B cell (primary cell): ENCODE results near the gene STPG3. TPM values are rescaled to one million over a fixed set of nuclear protein-coding genes. Genes with fewer than 3 reads are reported as not detected.
A peak's percentile ranks its signal among the peaks of the same experiment; 100 is the strongest.

Experiments used
- ATAC-seq: fragments of 200-7000 bp; cut with Tn5 transposase; one replicate; pipeline ENCODE4 v1.10.0; 2021; ENCODE audit warnings: low read depth, mild to moderate bottlenecking, moderate number of reproducible peaks, moderate library complexity
- CTCF ChIA-PET: fragments of 350-600 bp; sonication (Branson Sonifier 250); formaldehyde crosslinking; loops from one replicate; lab custom pipeline; 2021; ENCODE audit warnings: antibody characterized with exemption, inconsistent platforms; lab: Charles Lee
- POLR2A ChIA-PET: fragments of 350-600 bp; sonication (Branson Sonifier 250); formaldehyde crosslinking; loops from one replicate; lab custom pipeline; 2021; ENCODE audit warnings: antibody characterized with exemption; lab: Charles Lee
- DNase-seq: peaks from one replicate; pipeline ENCODE4 v3.0.0; 2013
- H2AFZ ChIP-seq: 2 replicates; pipeline ENCODE4 v1.6.1; 2012; ENCODE audit warnings: mild to moderate bottlenecking, low read depth, low read length; ENCODE audit not compliant: insufficient read depth, poor library complexity, severe bottlenecking
- H3K27ac ChIP-seq, 2 donors: 1 replicate in 1 of 2; 2 replicates in 1 of 2; pipeline ENCODE4 v1.5.1; 2012 to 2013; ENCODE audit warnings: low read length in 2 of 2, mild to moderate bottlenecking in 2 of 2, moderate library complexity in 1 of 2
- H3K27me3 ChIP-seq, 4 experiments: fragments of 200-600 bp in 1 of 4; sonication (generic) in 1 of 4; replicated peaks in 1 of 4; 1 replicate in 2 of 4; 2 replicates in 2 of 4; pipeline versions ENCODE4 v1.6.1 to v1.7.0; 2013 to 2016; ENCODE audit warnings: low read length in 3 of 4, mild to moderate bottlenecking in 2 of 4, mixed read lengths in 1 of 4, moderate library complexity in 1 of 4; ENCODE audit not compliant: insufficient read depth in 4 of 4, control insufficient read depth in 3 of 4; ENCODE audit errors: control extremely low read depth in 1 of 4
- H3K36me3 ChIP-seq, 2 experiments: replicated peaks in 1 of 2; 1 replicate in 1 of 2; 2 replicates in 1 of 2; pipeline versions ENCODE4 v1.6.1 to v1.7.1; 2013; ENCODE audit warnings: low read length in 1 of 2; ENCODE audit not compliant: insufficient read depth in 2 of 2, control insufficient read depth in 1 of 2; ENCODE audit errors: control extremely low read depth in 1 of 2, extremely low read depth in 1 of 2
- H3K4me1 ChIP-seq, 2 donors: fragments of 200-600 bp in 1 of 2; sonication (generic) in 1 of 2; 1 replicate in 1 of 2; 2 replicates in 1 of 2; pipeline versions ENCODE4 v1.5.1 to v1.6.1; 2013 to 2017; ENCODE audit warnings: low read length in 2 of 2; ENCODE audit not compliant: control insufficient read depth in 2 of 2, insufficient read depth in 2 of 2
- H3K4me2 ChIP-seq: replicated peaks from 2 replicates; pipeline ENCODE3; 2012; ENCODE audit warnings: mild to moderate bottlenecking, low read depth, low read length; ENCODE audit not compliant: poor library complexity, severe bottlenecking
- H3K4me3 ChIP-seq, 5 experiments: fragments of 200-600 bp in 1 of 5; sonication (generic) in 1 of 5; 1 replicate in 3 of 5; 2 replicates in 2 of 5; pipeline versions ENCODE4 v1.5.1 to v1.7.0; 2011 to 2016; ENCODE audit warnings: low read length in 4 of 5, mild to moderate bottlenecking in 4 of 5, low read depth in 2 of 5, control low read depth in 1 of 5, moderate library complexity in 1 of 5; ENCODE audit not compliant: insufficient read depth in 1 of 5; ENCODE audit errors: control extremely low read depth in 1 of 5, extremely low read depth in 1 of 5
- H3K79me2 ChIP-seq: fragments of 200-600 bp; sonication (generic); one replicate; pipeline ENCODE4 v1.6.0; 2016; ENCODE audit warnings: low read length; ENCODE audit not compliant: control insufficient read depth, insufficient read depth
- H3K9ac ChIP-seq: fragments of 200-600 bp; sonication (generic); 2 replicates; pipeline ENCODE4 v1.6.1; 2017; ENCODE audit warnings: mild to moderate bottlenecking, low read length, moderate library complexity
- H3K9me3 ChIP-seq, 3 donors: one replicate each; pipeline versions ENCODE4 v1.6.1 to v1.7.1; 2013; ENCODE audit warnings: low read length in 2 of 3; ENCODE audit not compliant: control insufficient read depth in 2 of 3, insufficient read depth in 1 of 3; ENCODE audit errors: control extremely low read depth in 1 of 3
- H4K20me1 ChIP-seq: 2 replicates; pipeline ENCODE4 v1.6.0; 2012; ENCODE audit warnings: mild to moderate bottlenecking, low read length; ENCODE audit not compliant: insufficient read depth, control insufficient read depth, poor library complexity, severe bottlenecking
- H3K27ac Mint-ChIP-seq: one replicate; pipeline ENCODE4 v1.8.0; 2021; ENCODE audit warnings: mixed read lengths
- H3K27me3 Mint-ChIP-seq: one replicate; pipeline ENCODE4 v1.8.0; 2021; ENCODE audit warnings: mixed read lengths
- H3K4me1 Mint-ChIP-seq: one replicate; pipeline ENCODE4 v1.8.0; 2021; ENCODE audit warnings: mixed read lengths
- H3K4me3 Mint-ChIP-seq: one replicate; pipeline ENCODE4 v1.8.0; 2021; ENCODE audit warnings: mixed read lengths
- H3K9me3 Mint-ChIP-seq: one replicate; pipeline ENCODE4 v1.8.0; 2022; ENCODE audit warnings: mixed read lengths; ENCODE audit not compliant: insufficient read depth
- CTCF ChIP-seq: fragments of 200-600 bp; IDR thresholded peaks from one replicate; pipeline ENCODE4 v1.8.0; 2022; ENCODE audit warnings: antibody characterized with exemption, mild to moderate bottlenecking
- EZH2 ChIP-seq: IDR thresholded peaks from 2 replicates; pipeline ENCODE4 v1.6.1; 2012; ENCODE audit warnings: borderline replicate concordance, low read depth, mild to moderate bottlenecking, moderate library complexity, low read length; ENCODE audit not compliant: insufficient read depth, poor library complexity, severe bottlenecking
- WGBS: methylation state at CpG from one replicate; pipeline ENCODE4 v1.1.5; 2013; ENCODE audit warnings: missing lambda C conversion rate; ENCODE audit not compliant: insufficient coverage; 5-methylcytosine and 5-hydroxymethylcytosine counted together
- intact Hi-C: fragments of 100-400 bp; cut with micrococcal nuclease; formaldehyde crosslinking; loops from one replicate; pipeline ENCODE4 v1.10.0; 2022
- polyA plus RNA-seq: library from polyadenylated mRNA; depleted of rRNA; stranded (reverse); fragments of >200 nt; gene quantifications from 2 replicates; pipeline ENCODE4 v1.2.3, GENCODE V29; 2012
- total RNA-seq, 2 donors: library from RNA; stranded (reverse); fragments of 120-200 nt in 1 of 2; gene quantifications; 1 replicate in 1 of 2; 2 replicates in 1 of 2; pipeline versions ENCODE4 v1.2.3 to v1.2.4, GENCODE V29; 2013 to 2022

The STPG3 gene
- total and polyA plus RNA-seq, 2 donors (not counting 1 experiment from before 2014, with no cell fraction given), result not detected

DNA sequence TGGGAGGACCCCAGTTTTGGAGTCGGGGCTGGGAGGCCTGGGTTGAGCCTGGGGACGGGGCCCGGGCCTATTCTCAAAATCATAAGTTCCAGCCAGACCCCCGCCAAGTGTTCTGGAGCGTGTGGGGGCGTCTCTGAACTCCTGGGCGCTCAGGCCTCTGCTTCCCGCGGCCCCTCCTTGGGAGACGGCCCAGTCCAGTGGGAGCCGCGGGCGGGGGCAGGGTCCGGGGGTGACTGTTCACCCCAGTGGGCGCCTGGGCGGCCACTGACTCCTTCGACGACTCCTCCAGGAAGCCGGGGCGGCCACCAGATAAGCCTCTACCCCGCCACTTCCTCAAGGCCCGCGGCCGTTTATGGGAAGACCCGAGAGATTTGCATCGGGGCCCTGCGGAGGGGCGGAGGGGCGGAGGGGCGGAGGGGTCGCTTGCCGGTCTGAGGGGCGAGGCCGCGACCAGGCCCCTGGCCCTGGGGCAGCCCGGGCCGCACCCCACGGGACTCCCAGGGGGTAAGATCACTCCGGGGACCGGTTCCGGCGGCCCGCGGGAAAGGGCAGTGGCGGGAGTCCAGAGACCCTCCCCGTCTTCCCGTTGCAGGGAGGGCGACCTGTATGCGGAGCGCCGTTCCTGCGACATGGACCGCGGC is 27.1 kb downstream of the STPG3 start:
- Histone ChIP-seq H3K4me3 (peak overlapping the region; percentile 11 to 88 (median 82)), H3K79me2 (peaks cover 28% of the 10 kb centered on the region), H3K36me3 (peaks cover 0 to 9% of the 10 kb centered on the region in 2 experiments), H3K9me3 (no peaks in the 10 kb centered on the region), H3K4me1 (peaks cover 36 to 64% of the 10 kb centered on the region in 2 donors), H4K20me1 (peaks cover 25% of the 10 kb centered on the region), H3K9ac (peak overlapping the region; percentile 83), H3K4me2 (peak overlapping the region; percentile 100), H2AFZ (peak overlapping the region; percentile 65), H3K27me3 (no peaks in the 10 kb centered on the region), H3K27ac (peak overlapping the region; percentile 76 to 79)
- Mint-ChIP-seq H3K4me1 (peaks cover 49% of the 10 kb centered on the region), H3K27ac (peak overlapping the region; percentile 93), H3K4me3 (peak overlapping the region; percentile 90), H3K9me3 (no peaks in the 10 kb centered on the region), H3K27me3 (no peaks in the 10 kb centered on the region)
- 17% methylated on average over 50 of the region's 54 CpGs for WGBS
- DNase-seq, result peak; percentile 58
- peak; percentile 8 for ATAC-seq
- POLR2A ChIA-PET, result interaction anchor here (0.8 to 1.5 kb wide), 5 partner anchors 10 to 89 kb away, joined by 3 to 4 read pairs (median 3); partner anchors contain the start of genes ANAPC2, SSNA1 and TUBB4B
- CTCF ChIA-PET, result interaction anchor here (1.0 to 1.9 kb wide), 2 partner anchors 9 to 24 kb away, joined by 3 to 7 read pairs; no protein-coding TSS in a partner anchor
- intact Hi-C loops, result no loop called here
- TF ChIP-seq EZH2 (no peak), CTCF (no peak)
